Kidney glomerular epithelial cell (primary cell): ENCODE measurements around the gene AZU1.
"Not testable (repeated sequence)": the region's sequence is repeated elsewhere in the genome, so short reads cannot be mapped to it uniquely, and the experiment has no call there.

Source experiments
- DNase-seq: peaks from one replicate; lab custom pipeline; 2025; lab: John Stamatoyannopoulos, UW

The AZU1 gene

GRCh38 chr19:873561-874041 lies 46.0 kb downstream of the AZU1 start:
- DNase-seq, result no peak

GRCh38 chr19:875265-875879 lies 47.7 kb downstream of the AZU1 start:
- DNase-seq, result no peak

- no peak for DNase-seq
Observed at GRCh38 chr19:876089-876488, 48.5 kb downstream of the AZU1 start.

- DNase-seq, result no peak
Observed at GRCh38 chr19:876780-877314, 49.2 kb downstream of the AZU1 start.

- not testable (repeated sequence) for DNase-seq
Observed at GRCh38 chr19:877992-878660, 50.5 kb downstream of the AZU1 start.

- DNase-seq, result not testable (repeated sequence)
Observed at GRCh38 chr19:878751-879561, 51.3 kb downstream of the AZU1 start.

- no peak for DNase-seq
Observed at GRCh38 chr19:879711-880438, 52.2 kb downstream of the AZU1 start.
